Activated T-cell treated with anti-CD3 and anti-CD28 coated beads, Interleukin-2, amount 50 U/mL, for 48 hours (primary cell): ENCODE data around the gene RNU7-1.
A peak's percentile ranks its signal among the peaks of the same experiment; 100 is the strongest.

Source experiments
- DNase-seq, 2 experiments: peaks; one replicate each; pipeline ENCODE4 v3.0.0-alpha.2; 2020

The RNU7-1 gene

GRCh38 chr12:6919588-6919987, 24.0 kb upstream of the RNU7-1 start:
- DNase-seq: no peak

GRCh38 chr12:6921539-6921938, 22.1 kb upstream of the RNU7-1 start:
- DNase-seq: no peak

- DNase-seq: no peak
Measured at GRCh38 chr12:6921996-6922946, 21.3 kb upstream of the RNU7-1 start.

- DNase-seq: no peak
Measured at GRCh38 chr12:6923003-6923732, 20.4 kb upstream of the RNU7-1 start.

- DNase-seq: no peak
Measured at GRCh38 chr12:6923851-6924250, 19.8 kb upstream of the RNU7-1 start.

GRCh38 chr12:6925239-6925539, 18.4 kb upstream of the RNU7-1 start:
- DNase-seq: no peak

- no peak for DNase-seq
Measured at GRCh38 chr12:6925540-6926279, 17.9 kb upstream of the RNU7-1 start.

- DNase-seq: peak; percentile 62 to 67
Measured at GRCh38 chr12:6927379-6928021, 16.1 kb upstream of the RNU7-1 start, which contains the start of gene ATN1. TSS of gene ATN1 (plus strand) at chr12:6927959. CDS start at chr12:6934002, 6,043 bp downstream.

GRCh38 chr12:6928022-6928702, 15.5 kb upstream of the RNU7-1 start:
- DNase-seq: no peak

- DNase-seq: peak in 1 of 2 experiments; percentile 40
Measured at GRCh38 chr12:6928703-6929407, 14.8 kb upstream of the RNU7-1 start.

- no peak for DNase-seq
Measured at GRCh38 chr12:6929466-6930452, 13.9 kb upstream of the RNU7-1 start.

- no peak for DNase-seq
Measured at GRCh38 chr12:6932766-6933165, 10.8 kb upstream of the RNU7-1 start.

- no peak for DNase-seq
Measured at GRCh38 chr12:6934110-6934509, 9.5 kb upstream of the RNU7-1 start.

GRCh38 chr12:6935371-6936193, 8.0 kb upstream of the RNU7-1 start:
- no peak for DNase-seq

GRCh38 chr12:6936194-6936635, 7.4 kb upstream of the RNU7-1 start:
- DNase-seq: no peak

GRCh38 chr12:6936636-6937480, 6.8 kb upstream of the RNU7-1 start:
- DNase-seq: peak; percentile 66 to 78

- peak; percentile 93 to 94 for DNase-seq
Measured at GRCh38 chr12:6937481-6938352, 5.9 kb upstream of the RNU7-1 start.
